HG03039 (cell line): ENCODE data around the gene CFL2.
"Not testable (repeated sequence)": the region's sequence is repeated elsewhere in the genome, so short reads cannot be mapped to it uniquely, and the experiment has no call there.

Experiments
- ATAC-seq: cut with Tn5 transposase; IDR thresholded peaks from one replicate; pipeline ENCODE4 v1.9.1; 2021; ENCODE audit warnings: mild to moderate bottlenecking, moderate library complexity; ENCODE audit not compliant: unreplicated experiment

Gene CFL2

DNA sequence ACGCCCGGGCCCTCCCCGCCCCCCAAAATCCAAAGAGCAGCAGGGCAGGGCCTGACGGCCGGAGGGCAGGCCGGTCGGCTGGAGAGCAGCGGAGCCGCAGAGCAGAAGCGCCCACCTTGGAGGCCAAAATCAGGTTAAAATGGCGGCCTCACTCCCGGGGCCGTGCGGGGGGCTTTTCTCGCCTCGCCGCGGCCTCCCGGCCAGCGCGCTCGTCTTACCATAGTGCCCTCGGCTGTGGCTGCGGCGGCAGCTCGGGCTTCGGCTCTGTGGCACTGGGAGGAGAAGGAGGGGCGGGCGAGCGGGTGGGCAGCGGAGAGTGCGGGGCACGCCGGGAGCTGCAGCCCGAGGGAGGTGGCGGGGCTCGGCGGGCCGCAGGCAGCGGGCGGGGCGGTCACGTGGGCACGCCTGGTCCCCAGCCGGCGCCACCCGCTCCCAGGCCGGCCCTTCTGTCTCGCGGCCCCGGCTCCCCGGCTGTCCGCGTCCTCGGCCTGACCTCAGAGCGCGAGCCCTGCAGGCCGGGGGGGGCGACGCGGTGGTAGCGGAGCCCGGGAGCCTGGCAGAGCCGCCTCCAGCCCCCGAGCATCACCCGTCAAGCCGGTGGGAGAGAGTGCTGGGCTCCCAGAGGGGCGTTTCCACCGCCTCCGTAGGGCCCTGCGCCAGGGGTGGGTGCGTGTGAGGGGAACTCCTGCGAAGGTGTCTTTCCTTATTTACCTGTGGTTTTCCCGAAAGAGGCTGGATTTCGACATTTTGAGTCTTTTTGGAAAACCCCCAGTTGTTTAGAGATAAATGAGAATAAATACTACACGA is at the start of gene CFL2:
TSS of gene CFL2 (minus strand) at position 274 of the 807 bp plus-strand sequence. CDS start at position 221, 53 bp downstream.
- peak; percentile 83 for ATAC-seq

DNA sequence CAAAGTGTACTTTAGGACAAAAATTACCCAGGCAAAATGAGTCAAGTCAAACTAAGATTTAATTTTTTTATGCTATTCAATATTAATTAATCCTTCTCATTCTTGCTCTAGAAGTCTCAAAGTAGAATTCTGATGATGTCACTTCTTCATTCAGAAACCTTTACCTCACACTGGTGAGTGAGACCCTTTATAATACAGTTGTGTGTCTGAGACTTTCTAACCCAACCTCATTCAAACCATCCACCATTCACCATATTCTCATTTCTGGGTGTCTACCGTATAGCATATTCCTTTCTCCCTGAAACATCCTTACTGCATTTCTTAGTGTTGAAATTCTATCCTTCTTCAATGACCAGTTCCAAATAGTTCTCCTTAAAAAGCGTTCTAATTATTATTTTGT is 40.8 kb upstream of the CFL2 start:
- no peak for ATAC-seq

DNA sequence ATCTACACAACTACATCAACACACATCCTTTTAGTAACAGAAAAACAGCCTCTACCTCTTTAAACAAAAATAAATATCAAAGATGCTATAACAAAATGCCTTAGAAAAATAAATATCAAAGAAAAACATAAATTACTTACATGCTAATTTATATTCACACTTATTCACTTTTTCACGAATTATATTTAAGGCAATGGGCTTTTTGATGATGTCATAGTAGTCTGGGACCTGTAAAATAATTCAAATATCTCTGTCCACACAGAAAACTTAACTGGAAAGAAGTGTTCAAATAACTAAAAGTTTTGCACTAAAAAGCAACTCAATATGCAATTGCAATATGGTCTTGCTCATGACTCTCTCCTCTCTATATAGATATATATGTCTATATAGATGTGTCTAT is 40.3 kb upstream of the CFL2 start:
- ATAC-seq: no peak

DNA sequence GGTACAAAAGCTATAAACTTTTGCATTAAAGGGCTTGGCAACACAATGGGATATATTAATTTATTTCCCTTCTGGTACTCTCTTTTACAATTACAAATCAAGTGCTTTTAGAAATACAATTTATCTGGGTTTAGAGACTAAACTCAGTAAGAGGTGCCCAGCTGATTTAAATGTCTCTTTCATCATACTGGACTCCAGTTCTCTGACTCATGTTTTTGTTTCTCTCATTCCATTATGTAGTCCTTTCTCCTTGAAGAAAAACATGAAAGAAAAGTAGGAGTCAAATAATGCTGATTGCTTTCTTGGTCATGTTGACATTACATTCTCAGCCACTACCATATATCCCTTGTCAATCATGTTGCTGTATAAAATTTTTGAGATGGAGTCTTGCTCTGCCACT is 36.3 kb upstream of the CFL2 start:
- no peak for ATAC-seq

DNA sequence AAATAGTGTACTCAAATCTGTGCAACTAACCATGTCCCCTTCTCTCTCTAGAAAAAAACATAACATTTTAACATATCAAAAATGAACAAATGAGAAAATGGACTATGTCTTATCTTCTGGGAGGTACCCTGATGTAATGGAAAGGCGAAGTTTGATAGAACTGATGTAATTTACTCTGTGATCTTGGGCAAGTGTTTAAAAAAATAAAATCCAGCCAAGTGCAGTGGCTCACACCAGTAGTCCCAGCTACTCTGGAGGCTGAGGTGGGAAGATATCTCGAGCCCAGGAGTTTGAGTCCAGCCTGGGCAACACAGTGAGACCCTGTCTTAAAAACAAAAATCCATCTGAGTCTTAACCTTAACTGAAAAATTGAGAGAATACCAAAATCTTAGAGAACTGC is 35.8 kb upstream of the CFL2 start:
- no peak for ATAC-seq

GRCh38 chr14:34749408-34749807 is 35.0 kb upstream of the CFL2 start:
- no peak for ATAC-seq

DNA sequence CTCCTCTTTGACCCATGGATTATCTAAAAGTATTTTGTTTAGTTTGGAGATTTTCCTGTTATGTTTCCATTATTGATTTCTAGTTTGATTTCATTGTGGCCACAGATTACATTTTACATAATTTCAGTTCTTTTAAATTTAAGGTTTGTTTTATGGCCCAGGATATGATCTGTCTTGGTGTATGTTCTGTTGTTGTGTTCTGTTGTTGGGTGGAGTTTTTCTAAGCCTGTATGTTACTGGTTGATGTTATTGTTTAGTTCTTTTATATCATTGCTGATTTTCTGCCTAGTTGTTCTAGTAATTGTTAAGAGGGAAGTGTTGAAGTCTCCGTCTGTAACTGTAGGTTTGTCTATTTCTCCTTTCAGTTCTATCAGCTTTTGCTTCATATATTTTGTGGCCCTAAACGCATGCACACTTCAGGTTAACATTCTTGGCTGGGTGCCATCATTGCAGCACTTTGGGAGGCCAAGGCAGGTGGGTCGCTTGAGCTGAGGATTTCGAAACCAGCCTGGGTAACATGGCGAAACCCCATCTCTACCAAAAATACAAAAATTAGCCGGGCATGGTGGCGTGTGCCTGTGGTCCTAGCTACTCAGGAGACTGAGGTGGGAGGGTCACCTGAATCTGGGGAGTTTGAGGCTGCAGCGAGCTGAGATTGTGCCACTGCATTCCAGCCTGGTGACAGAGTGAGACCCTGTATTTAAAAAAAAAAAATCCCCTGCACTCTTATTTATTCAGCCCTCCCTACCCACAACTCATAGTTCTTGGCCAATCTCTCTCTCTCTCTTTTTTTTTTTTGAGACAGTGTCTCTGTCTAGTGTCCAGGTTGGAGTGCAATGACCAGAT is 28.1 kb upstream of the CFL2 start:
- no peak for ATAC-seq

DNA sequence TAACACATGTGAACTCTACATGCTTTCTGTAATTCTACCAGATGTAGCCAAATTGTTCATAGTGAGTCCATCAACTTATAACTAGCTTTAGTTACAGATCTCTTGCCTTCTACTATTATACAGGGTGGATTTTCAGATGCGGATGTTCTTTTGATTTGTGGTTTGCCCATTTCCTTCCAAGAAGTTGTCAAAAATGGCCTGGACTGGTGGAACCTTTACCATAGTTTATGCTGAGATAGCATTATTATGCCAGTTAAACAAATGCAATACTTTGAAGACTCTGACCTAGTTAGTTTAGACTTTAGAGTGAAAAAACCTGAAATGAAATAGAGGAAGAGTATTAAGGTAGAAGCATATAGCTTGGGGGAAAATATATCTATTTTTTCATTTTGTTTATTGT is 27.4 kb upstream of the CFL2 start:
- no peak for ATAC-seq

DNA sequence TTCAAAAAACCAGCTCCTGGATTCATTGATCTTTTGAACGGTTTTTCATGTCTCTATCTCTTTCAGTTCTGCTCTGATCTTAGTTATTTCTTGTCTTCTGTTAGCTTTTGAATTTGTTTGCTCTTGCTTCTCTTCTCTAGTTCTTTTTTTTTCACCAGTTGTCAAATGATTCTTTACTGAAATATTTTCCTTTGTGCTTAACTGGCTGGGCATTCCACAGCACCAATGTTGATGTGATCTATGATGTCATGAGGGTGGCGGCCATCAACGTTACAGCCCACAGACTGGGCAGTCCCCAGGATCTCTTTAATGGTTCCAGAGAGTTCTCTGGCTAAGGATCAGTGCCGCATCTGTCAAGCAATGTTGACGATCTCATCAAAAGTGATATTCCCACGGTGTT is 25.7 kb upstream of the CFL2 start:
- ATAC-seq: not testable (repeated sequence)

DNA sequence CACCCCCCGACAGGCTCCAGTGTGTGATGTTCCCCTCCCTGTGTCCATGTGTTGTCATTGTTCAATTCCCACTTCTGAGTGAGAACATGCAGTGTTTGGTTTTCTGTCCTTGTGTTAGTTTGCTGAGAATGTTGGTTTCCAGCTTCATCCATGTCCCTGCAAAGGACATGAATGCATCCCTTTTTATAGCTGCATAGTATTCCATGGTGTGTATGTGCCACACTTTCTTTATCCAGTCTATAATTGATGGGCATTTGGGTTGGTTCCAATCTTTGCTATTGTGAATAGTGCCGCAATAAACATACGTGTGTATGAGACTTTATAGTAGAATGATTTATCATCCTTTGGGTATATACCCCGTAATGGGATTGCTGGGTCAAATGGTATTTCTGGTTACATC is 22.7 kb upstream of the CFL2 start:
- ATAC-seq: not testable (repeated sequence)

DNA sequence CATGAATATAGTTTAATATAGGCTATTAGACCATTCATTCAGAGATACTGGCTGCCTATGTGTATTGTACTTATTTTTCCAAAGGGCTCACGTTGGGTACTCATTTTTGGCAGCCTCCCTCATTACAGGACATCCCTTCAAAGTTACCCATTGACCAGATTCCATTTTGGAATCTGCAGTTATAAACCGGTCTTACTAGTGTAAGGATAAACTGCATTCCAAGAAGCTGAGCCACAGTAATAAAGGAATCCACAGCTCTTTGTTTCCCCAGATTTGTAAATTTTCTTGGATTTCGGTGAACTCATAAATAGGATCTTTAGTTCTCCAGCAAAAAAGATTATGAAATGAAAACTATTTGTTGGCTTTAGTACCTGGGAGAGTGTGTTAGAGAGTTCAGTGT is 18.9 kb upstream of the CFL2 start:
- no peak for ATAC-seq

GRCh38 chr14:34732802-34733201 is 18.4 kb upstream of the CFL2 start:
- no peak for ATAC-seq

- no peak for ATAC-seq
These were observed 9.5 kb upstream of the CFL2 start for GRCh38 chr14:34723867-34724266.

DNA sequence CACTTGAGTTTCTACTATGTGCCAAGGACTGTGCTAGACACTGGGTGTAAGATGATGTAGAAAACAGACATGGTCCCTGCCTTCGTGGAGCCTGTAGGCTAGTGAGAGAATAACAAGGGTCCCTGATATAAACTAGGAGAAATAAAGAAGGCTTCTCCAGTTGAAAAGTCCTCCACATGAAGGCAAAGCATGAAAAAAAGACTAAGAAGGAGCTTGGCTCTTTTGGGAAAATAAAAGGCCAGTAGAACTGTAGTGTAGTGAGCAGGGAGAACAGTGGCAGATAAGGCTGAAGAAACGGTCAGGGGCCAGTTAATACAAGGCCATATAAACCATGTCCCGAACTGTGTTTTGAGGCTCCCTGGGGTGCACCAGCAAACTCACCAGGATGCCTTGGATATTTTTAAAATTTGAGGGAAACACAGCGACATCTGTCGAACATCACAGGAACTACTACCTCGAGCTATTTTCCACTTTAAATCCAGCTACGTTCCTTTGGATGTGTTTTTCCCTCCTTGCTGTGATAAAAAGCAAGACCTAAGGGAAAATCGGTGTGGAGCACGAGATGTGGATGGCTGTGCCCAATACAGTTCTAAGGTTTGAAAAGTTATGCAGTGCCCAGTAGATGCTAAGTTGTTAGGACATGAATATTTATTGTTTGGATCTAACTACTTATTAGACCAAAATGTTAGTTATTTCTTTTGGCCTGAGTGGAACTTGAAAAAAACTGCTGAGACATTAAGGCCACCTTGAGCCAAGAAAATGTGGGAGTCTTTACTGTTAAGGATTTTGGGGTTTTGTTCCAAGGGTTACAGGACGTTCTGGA is 8.5 kb upstream of the CFL2 start:
- no peak for ATAC-seq

- no peak for ATAC-seq
These were observed 6.7 kb upstream of the CFL2 start for GRCh38 chr14:34721129-34721528.

- no peak for ATAC-seq
These were observed 4.4 kb upstream of the CFL2 start for GRCh38 chr14:34718750-34719304.

GRCh38 chr14:34715127-34715863 is 902 bp upstream of the CFL2 start:
- ATAC-seq: no peak

DNA sequence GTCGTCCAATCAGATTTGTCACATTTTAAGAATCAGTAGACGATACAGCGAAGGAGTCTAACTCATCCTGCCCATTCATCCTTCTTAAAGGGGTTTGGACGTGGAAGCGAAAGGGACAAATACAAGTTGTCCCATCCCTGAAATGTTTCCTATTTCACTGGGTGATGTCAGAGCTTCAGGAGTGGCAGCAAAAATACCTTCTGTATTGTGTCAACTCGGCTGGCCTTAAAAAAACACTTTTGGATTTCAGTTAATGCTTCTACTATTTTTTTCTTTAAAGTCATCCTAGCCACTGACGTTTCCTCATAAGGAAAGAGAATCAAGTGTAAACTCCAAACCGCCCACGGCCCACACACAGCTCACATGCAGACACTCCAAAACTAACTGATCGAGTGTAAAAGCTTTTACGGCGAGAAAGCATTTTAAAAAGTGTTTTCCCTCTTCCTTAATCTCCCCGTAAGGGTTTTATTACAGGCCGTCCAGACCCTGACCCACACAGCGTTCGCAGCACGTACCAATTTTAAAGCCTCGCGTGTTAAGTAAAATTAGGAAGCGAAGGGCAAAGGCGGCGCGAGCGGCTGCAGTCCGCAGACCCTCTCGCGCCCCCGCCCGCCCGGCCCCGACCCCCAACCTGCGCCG is 593 bp downstream of the CFL2 start:
- no peak for ATAC-seq

GRCh38 chr14:34713122-34713680 is 1.2 kb downstream of the CFL2 start:
- ATAC-seq: no peak
